HEK293 (cell line): ENCODE measurements around the gene FHIT.

Source experiments
- CTCF ChIA-PET: fragments of 350-600 bp; formaldehyde crosslinking; extraction: SDS; loops from one replicate; lab custom pipeline; 2021; ENCODE audit warnings: antibody characterized with exemption; lab: Yijun Ruan, JAX
- POLR2A ChIA-PET: fragments of 300-600 bp; formaldehyde crosslinking; extraction: SDS; loops from one replicate; lab custom pipeline; 2020; ENCODE audit warnings: antibody characterized with exemption, inconsistent platforms; lab: Yijun Ruan, JAX
- H3K27ac ChIP-seq: fragments of 200-500 bp; sonication (Bioruptor generic); 2 replicates; pipeline ENCODE4 v1.5.1; 2014; ENCODE audit warnings: low read depth, low read length, control low read depth, inconsistent platforms; ENCODE audit errors: extremely low read depth
- H3K36me3 ChIP-seq, 2 experiments: fragments of 200-500 bp in 1 of 2; sonication (Bioruptor generic) in 1 of 2; 1 replicate in 1 of 2; 2 replicates in 1 of 2; pipeline ENCODE4 v1.5.1; 2014 to 2017; ENCODE audit warnings: inconsistent platforms in 2 of 2, low read length in 2 of 2; ENCODE audit not compliant: control insufficient read depth in 2 of 2, insufficient read depth in 1 of 2
- H3K4me1 ChIP-seq: fragments of 200-500 bp; sonication (Bioruptor generic); 2 replicates; pipeline ENCODE4 v1.5.1; 2014; ENCODE audit warnings: mild to moderate bottlenecking, low read length, inconsistent platforms; ENCODE audit not compliant: control insufficient read depth, insufficient read depth
- H3K4me3 ChIP-seq: 2 replicates; pipeline ENCODE4 v1.5.1; 2011; ENCODE audit warnings: low read depth, mild to moderate bottlenecking, control low read depth, low read length, moderate library complexity
- H3K9me3 ChIP-seq: fragments of 200-500 bp; sonication (Bioruptor generic); 2 replicates; pipeline ENCODE4 v1.5.1; 2014; ENCODE audit warnings: low read depth, low read length, inconsistent platforms; ENCODE audit not compliant: control insufficient read depth, insufficient read depth
- GFI1B ChIP-seq: fragments of 450-650 bp; formaldehyde crosslinking; IDR thresholded peaks from 2 replicates; pipeline ENCODE4 v1.5.1; 2016; ENCODE audit warnings: missing biosample characterization, missing genetic modification characterization
- GLI2 ChIP-seq: fragments of 450-650 bp; formaldehyde crosslinking; IDR thresholded peaks from 2 replicates; pipeline ENCODE4; 2017; ENCODE audit warnings: missing biosample characterization, missing genetic modification characterization, low read depth, borderline replicate concordance
- HIC1 ChIP-seq: fragments of 450-650 bp; formaldehyde crosslinking; IDR thresholded peaks from 2 replicates; pipeline ENCODE4 v1.5.1; 2016; ENCODE audit warnings: missing biosample characterization, missing genetic modification characterization
- INSM2 ChIP-seq: fragments of 450-650 bp; formaldehyde crosslinking; IDR thresholded peaks from 2 replicates; pipeline ENCODE4 v1.5.1; 2016; ENCODE audit warnings: missing biosample characterization, missing genetic modification characterization
- KLF16 ChIP-seq: fragments of 450-650 bp; formaldehyde crosslinking; IDR thresholded peaks from 2 replicates; pipeline ENCODE4 v1.5.1; 2017; ENCODE audit warnings: missing biosample characterization, missing genetic modification characterization
- MEIS1 ChIP-seq: sonication (generic); formaldehyde crosslinking; IDR thresholded peaks from 2 replicates; pipeline ENCODE4 v1.8.1; 2022; ENCODE audit warnings: missing genetic modification reagents, mild to moderate bottlenecking, borderline replicate concordance
- ZBTB17 ChIP-seq: fragments of 450-650 bp; formaldehyde crosslinking; IDR thresholded peaks from 2 replicates; pipeline ENCODE4 v1.5.1; 2016; ENCODE audit warnings: missing biosample characterization, missing genetic modification characterization
- ZBTB20 ChIP-seq: fragments of 450-650 bp; formaldehyde crosslinking; IDR thresholded peaks from 2 replicates; pipeline ENCODE4 v1.5.1; 2016; ENCODE audit warnings: missing biosample characterization, missing genetic modification characterization
- ZBTB8A ChIP-seq: fragments of 450-650 bp; formaldehyde crosslinking; IDR thresholded peaks from 2 replicates; pipeline ENCODE4 v1.5.1; 2016; ENCODE audit warnings: missing biosample characterization, missing genetic modification characterization
- ZNF112 ChIP-seq: fragments of 450-650 bp; formaldehyde crosslinking; IDR thresholded peaks from 2 replicates; pipeline ENCODE4 v1.5.0; 2017; ENCODE audit warnings: missing biosample characterization, missing genetic modification characterization
- ZNF121 ChIP-seq: fragments of 450-650 bp; formaldehyde crosslinking; IDR thresholded peaks from 2 replicates; pipeline ENCODE4 v1.5.1; 2016; ENCODE audit warnings: missing biosample characterization, missing genetic modification characterization
- ZNF157 ChIP-seq: fragments of 450-650 bp; formaldehyde crosslinking; IDR thresholded peaks from 2 replicates; pipeline ENCODE4 v1.5.1; 2016; ENCODE audit warnings: missing biosample characterization, missing genetic modification characterization
- ZNF18 ChIP-seq: fragments of 450-650 bp; formaldehyde crosslinking; IDR thresholded peaks from 2 replicates; pipeline ENCODE4 v1.5.1; 2016; ENCODE audit warnings: missing biosample characterization, missing genetic modification characterization
- ZNF223 ChIP-seq: fragments of 450-650 bp; formaldehyde crosslinking; IDR thresholded peaks from 2 replicates; pipeline ENCODE4 v1.5.1; 2016; ENCODE audit warnings: missing biosample characterization, missing genetic modification characterization
- ZNF292 ChIP-seq: fragments of 450-650 bp; formaldehyde crosslinking; IDR thresholded peaks from 2 replicates; pipeline ENCODE4 v1.5.1; 2016; ENCODE audit warnings: low read depth, missing biosample characterization, missing genetic modification characterization, borderline replicate concordance
- ZNF394 ChIP-seq: fragments of 450-650 bp; formaldehyde crosslinking; IDR thresholded peaks from 2 replicates; pipeline ENCODE4 v1.5.1; 2016; ENCODE audit warnings: missing biosample characterization, missing genetic modification characterization, mild to moderate bottlenecking, moderate library complexity, borderline replicate concordance
- ZNF449 ChIP-seq: fragments of 450-650 bp; formaldehyde crosslinking; IDR thresholded peaks from 2 replicates; pipeline ENCODE4 v1.5.1; 2017; ENCODE audit warnings: missing biosample characterization, mild to moderate bottlenecking, missing genetic modification characterization, moderate library complexity
- ZNF473 ChIP-seq: fragments of 450-650 bp; formaldehyde crosslinking; IDR thresholded peaks from 2 replicates; pipeline ENCODE4 v1.5.1; 2017; ENCODE audit warnings: missing biosample characterization, missing genetic modification characterization
- ZNF501 ChIP-seq: fragments of 450-650 bp; formaldehyde crosslinking; IDR thresholded peaks from 2 replicates; pipeline ENCODE4 v1.5.1; 2016; ENCODE audit warnings: missing biosample characterization, missing genetic modification characterization
- ZNF514 ChIP-seq: fragments of 450-650 bp; formaldehyde crosslinking; IDR thresholded peaks from 2 replicates; pipeline ENCODE4 v1.5.1; 2016; ENCODE audit warnings: missing biosample characterization, missing genetic modification characterization
- ZNF521 ChIP-seq: fragments of 450-650 bp; formaldehyde crosslinking; IDR thresholded peaks from 2 replicates; pipeline ENCODE4 v1.5.1; 2017; ENCODE audit warnings: missing biosample characterization, mild to moderate bottlenecking, missing genetic modification characterization
- ZNF645 ChIP-seq: fragments of 450-650 bp; formaldehyde crosslinking; IDR thresholded peaks from 2 replicates; pipeline ENCODE4; 2016; ENCODE audit warnings: missing biosample characterization, missing genetic modification characterization
- ZNF776 ChIP-seq: fragments of 450-650 bp; formaldehyde crosslinking; IDR thresholded peaks from 2 replicates; pipeline ENCODE4 v1.5.0; 2017; ENCODE audit warnings: missing biosample characterization, missing genetic modification characterization, borderline replicate concordance
- ZNF777 ChIP-seq: fragments of 450-650 bp; formaldehyde crosslinking; IDR thresholded peaks from 2 replicates; pipeline ENCODE4 v1.5.1; 2017; ENCODE audit warnings: missing biosample characterization, missing genetic modification characterization, borderline replicate concordance
- ZNF830 ChIP-seq: fragments of 450-650 bp; IDR thresholded peaks from 2 replicates; pipeline ENCODE4 v1.5.0; 2018; ENCODE audit warnings: missing biosample characterization, missing genetic modification characterization, low read depth, mild to moderate bottlenecking, moderate library complexity

The FHIT gene

GRCh38 chr3:60013241-60013640 is 1238.0 kb downstream of the FHIT start (continued):
- TF ChIP-seq INSM2 (tag by site-specific recombination) (no peak), ZNF830 (no peak)

GRCh38 chr3:60011218-60011617 is 1240.0 kb downstream of the FHIT start:
- TF ChIP-seq ZNF473 (tag by site-specific recombination), result no peak
- TF ChIP-seq ZNF501, result no peak
- no peak for TF ChIP-seq GLI2
- TF ChIP-seq ZNF223, result no peak
- TF ChIP-seq ZNF121 (tag by site-specific recombination), result no peak
- POLR2A ChIA-PET, result no interaction called here
- CTCF ChIA-PET, result no interaction called here
- Histone ChIP-seq H3K27ac (no peak overlapping the region), H3K9me3 (no peaks in the 10 kb centered on the region), H3K36me3 (no peaks in the 10 kb centered on the region), H3K4me3 (no peak overlapping the region), H3K4me1 (no peaks in the 10 kb centered on the region)

GRCh38 chr3:60010781-60011180 is 1240.5 kb downstream of the FHIT start:
- CTCF ChIA-PET, result no interaction called here
- Histone ChIP-seq H3K27ac (no peak overlapping the region), H3K36me3 (no peaks in the 10 kb centered on the region), H3K4me3 (no peak overlapping the region), H3K9me3 (no peaks in the 10 kb centered on the region), H3K4me1 (no peaks in the 10 kb centered on the region)
- POLR2A ChIA-PET, result no interaction called here
- TF ChIP-seq ZNF521 (tag by site-specific recombination), result no peak
- TF ChIP-seq ZNF18 (tag by site-specific recombination), result no peak
- no peak for TF ChIP-seq KLF16 (tag by site-specific recombination)
- no peak for TF ChIP-seq ZNF394 (tag by site-specific recombination)
- TF ChIP-seq ZBTB20 (tag by site-specific recombination), result no peak
- no peak for TF ChIP-seq ZNF449 (tag by site-specific recombination)
- no peak for TF ChIP-seq ZNF777 (tag by site-specific recombination)
- TF ChIP-seq ZBTB8A (tag by site-specific recombination), result no peak
- no peak for TF ChIP-seq ZBTB17
- no peak for TF ChIP-seq ZNF292 (tag by site-specific recombination)
- no peak for TF ChIP-seq MEIS1
- TF ChIP-seq ZNF645 (tag by site-specific recombination), result no peak
- no peak for TF ChIP-seq ZNF776 (tag by site-specific recombination)
- no peak for TF ChIP-seq ZNF514
- no peak for TF ChIP-seq GFI1B
- no peak for TF ChIP-seq HIC1 (tag by site-specific recombination)
- TF ChIP-seq ZNF112, result no peak
- no peak for TF ChIP-seq ZNF157 (tag by site-specific recombination)
